ENCODE data around the gene CD2AP. TPM values are rescaled to one million over a fixed set of nuclear protein-coding genes. Genes with fewer than 3 reads are reported as not detected.
A peak's percentile ranks its signal among the peaks of the same experiment; 100 is the strongest.

Gene CD2AP
- total RNA-seq, 4 donors from 2014 or later = 23.4 to 33.9 (median 30.4) TPM

GRCh38 chr6:47621838-47622449 lies 144.4 kb downstream of the CD2AP start:
- intact Hi-C loops (cut with DNase I) = loop anchor here (10.0 kb wide), 1 partner anchor 153 kb away; no protein-coding TSS in a partner anchor
- Histone ChIP-seq H3K9me3 (no peaks in the 10 kb centered on the region), H3K4me1 (peaks cover 0 to 7% (median 0%) of the 10 kb centered on the region in 3 donors), H3K36me3 (peaks cover 0 to 77% (median 0%) of the 10 kb centered on the region in 3 donors), H3K27me3 (no peaks in the 10 kb centered on the region), H3K4me3 (no peak overlapping the region), H3K27ac (peak overlapping the region in 2 of 4 donors; percentile 15 to 31)
- no peak for TF ChIP-seq POLR2A (IDR thresholded peaks at IDR 0.05)
- no peak for TF ChIP-seq CTCF (IDR thresholded peaks at IDR 0.05)
- WGBS, 2 donors = 58 to 100% methylated on average over 5 of the region's 12 CpGs
- DNase-seq = no peak

DNA sequence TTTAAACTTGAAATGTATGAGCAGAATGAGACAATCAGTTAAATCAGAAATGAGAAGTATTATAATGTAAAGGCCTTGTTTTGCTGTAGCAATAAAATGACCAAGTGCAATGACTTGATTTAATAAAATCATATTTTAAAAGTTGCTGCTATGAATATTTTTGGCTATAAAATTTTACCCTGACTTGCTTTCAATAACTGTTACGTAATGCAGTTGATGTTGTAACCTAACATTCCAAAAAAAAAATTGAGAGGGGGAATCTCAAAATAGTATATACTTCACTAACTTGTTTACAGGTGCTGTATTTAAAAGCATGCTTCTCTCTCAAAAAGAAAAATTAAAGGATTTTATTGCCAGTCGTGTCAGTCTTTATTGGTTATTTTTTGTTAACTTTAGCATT lies 149.2 kb downstream of the CD2AP start:
- TF ChIP-seq CTCF (IDR thresholded peaks at IDR 0.05) = no peak
- no peak for DNase-seq
- whole genome bisulfite sequencing, 2 donors = 65 to 93% methylated on average over 2 of the region's 2 CpGs
- intact Hi-C loops (cut with DNase I) = loop anchor here (10.0 kb wide), 1 partner anchor 148 kb away; no protein-coding TSS in a partner anchor
- H3K27me3 ChIP-seq = no peaks in the 10 kb centered on the region
- H3K36me3 ChIP-seq = peaks cover 0 to 29% (median 0%) of the 10 kb centered on the region in 3 donors
- no peak overlapping the region for H3K27ac ChIP-seq
- H3K4me1 ChIP-seq = peaks cover 0 to 14% (median 4%) of the 10 kb centered on the region in 3 donors
- H3K9me3 ChIP-seq = no peaks in the 10 kb centered on the region
- no peak overlapping the region for H3K4me3 ChIP-seq

DNA sequence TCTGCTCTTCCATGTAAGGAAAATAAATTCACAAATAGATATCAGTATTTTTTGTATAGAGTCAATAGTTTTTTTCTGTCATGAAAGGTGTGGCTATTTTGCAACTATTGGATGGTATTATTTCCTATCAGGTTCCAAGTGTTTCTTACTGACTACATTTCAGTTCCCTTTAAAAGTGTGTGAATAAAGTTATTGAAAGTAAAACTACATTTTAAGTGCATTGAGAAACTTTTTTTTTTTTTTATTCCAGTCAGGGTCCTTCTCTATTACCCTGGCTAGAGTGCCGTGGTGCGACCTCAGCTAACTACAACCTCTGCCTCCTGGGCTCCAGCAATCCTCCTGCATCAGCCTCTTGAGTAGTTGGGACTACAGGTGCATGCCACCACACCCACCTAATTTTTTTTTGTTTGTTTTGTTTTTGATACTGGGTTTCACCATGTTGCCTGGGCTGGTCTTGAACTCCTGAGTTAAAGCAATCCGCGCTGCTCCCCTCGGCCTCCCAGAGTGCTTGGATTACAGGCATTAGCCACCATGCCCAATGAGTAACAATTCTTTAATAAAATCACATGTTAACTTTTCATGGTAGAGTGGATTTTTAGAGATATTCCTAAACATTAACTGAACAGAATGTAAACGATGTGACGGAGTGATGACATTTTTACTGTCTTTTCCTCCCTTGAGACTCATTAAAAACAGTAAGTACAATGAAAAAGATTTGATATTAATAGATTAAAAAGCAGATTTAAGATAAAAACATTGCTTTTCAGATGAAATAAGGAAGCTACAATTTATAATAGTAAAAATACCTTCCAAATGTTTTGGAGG lies 151.1 kb downstream of the CD2AP start:
- TF ChIP-seq CTCF (IDR thresholded peaks at IDR 0.05) = no peak
- TF ChIP-seq POLR2A (IDR thresholded peaks at IDR 0.05) = no peak
- Histone ChIP-seq H3K4me1 (peaks cover 0 to 10% (median 6%) of the 10 kb centered on the region in 3 donors), H3K36me3 (peaks cover 0 to 12% (median 0%) of the 10 kb centered on the region in 3 donors), H3K27ac (no peak overlapping the region), H3K4me3 (no peak overlapping the region), H3K27me3 (no peaks in the 10 kb centered on the region), H3K9me3 (no peaks in the 10 kb centered on the region)
- WGBS, 2 donors = 87 to 91% methylated on average over 7 of the region's 7 CpGs
- intact Hi-C loops (cut with DNase I) = loop anchor here (10.0 kb wide), 1 partner anchor 146 kb away; no protein-coding TSS in a partner anchor
- DNase-seq = no peak

- no peaks in the 10 kb centered on the region for H3K27me3 ChIP-seq
- H3K27ac ChIP-seq = no peak overlapping the region
- TF ChIP-seq CTCF (IDR thresholded peaks at IDR 0.05) (no peak), POLR2A (IDR thresholded peaks at IDR 0.05) (no peak)
- H3K9me3 ChIP-seq = no peaks in the 10 kb centered on the region
- intact Hi-C loops (cut with DNase I) = loop anchor here (5.0 to 10.0 kb wide), 2 partner anchors 107 to 145 kb away; no protein-coding TSS in a partner anchor
- WGBS, 2 donors = 90 to 92% methylated on average over 4 of the region's 4 CpGs
- H3K36me3 ChIP-seq = no peaks in the 10 kb centered on the region
- no peak for DNase-seq
- peaks cover 0 to 10% (median 6%) of the 10 kb centered on the region in 3 donors for H3K4me1 ChIP-seq
- H3K4me3 ChIP-seq = no peak overlapping the region
Observed at GRCh38 chr6:47629954-47630353, 152.4 kb downstream of the CD2AP start.

GRCh38 chr6:47630587-47630986 lies 153.0 kb downstream of the CD2AP start:
- Histone ChIP-seq H3K4me1 (peaks cover 0 to 10% (median 6%) of the 10 kb centered on the region in 3 donors), H3K27ac (no peak overlapping the region), H3K27me3 (no peaks in the 10 kb centered on the region), H3K36me3 (no peaks in the 10 kb centered on the region), H3K9me3 (no peaks in the 10 kb centered on the region), H3K4me3 (no peak overlapping the region)
- intact Hi-C loops (cut with DNase I) = loop anchor here (5.0 kb wide), 1 partner anchor 107 kb away; no protein-coding TSS in a partner anchor
- DNase-seq = no peak
- WGBS, 2 donors = 72 to 83% methylated on average over 3 of the region's 3 CpGs
- no peak for TF ChIP-seq POLR2A (IDR thresholded peaks at IDR 0.05)
